PC-3 (cell line): ENCODE measurements around the gene SLC7A10. TPM values are rescaled to one million over a fixed set of nuclear protein-coding genes. Genes with fewer than 3 reads are reported as not detected.

Experiments used
- ATAC-seq: fragments of 200-7000 bp; cut with Tn5 transposase; 2 replicates; pipeline ENCODE4 v1.9.1; 2020; ENCODE audit warnings: mild to moderate bottlenecking, moderate library complexity
- BruUV-seq: library from RNA; stranded (reverse); fragments of 400-500 nt; replicated peaks from 2 replicates; lab custom pipeline; 2021; lab: Mats Ljungman, UMichigan
- CTCF ChIA-PET: fragments of 300-600 bp; sonication (Branson Sonifier 250); formaldehyde crosslinking; loops from one replicate; lab custom pipeline; 2022; ENCODE audit warnings: antibody characterized with exemption; lab: Charles Lee
- POLR2A ChIA-PET: fragments of 300-600 bp; sonication (Branson Sonifier 250); formaldehyde crosslinking; loops from one replicate; lab custom pipeline; 2022; ENCODE audit warnings: antibody characterized with exemption; ENCODE audit not compliant: unreplicated experiment; lab: Charles Lee
- DNase-seq: peaks from one replicate; pipeline ENCODE4 v3.0.0-alpha.2; 2015
- H2AFZ ChIP-seq: fragments of 300-600 bp; sonication (generic); 2 replicates; pipeline ENCODE4 v1.6.0; 2016; ENCODE audit warnings: antibody characterized with exemption, low read length
- H3F3A ChIP-seq: fragments of 300-600 bp; sonication (generic); one replicate; pipeline ENCODE4 v1.6.0; 2017; ENCODE audit warnings: antibody characterized with exemption, low read length, control low read depth, mild to moderate bottlenecking; ENCODE audit not compliant: unreplicated experiment
- H3K27ac ChIP-seq: fragments of 300-600 bp; sonication (generic); 2 replicates; pipeline ENCODE4 v1.5.1; 2016; ENCODE audit warnings: mild to moderate bottlenecking, low read length
- H3K27me3 ChIP-seq: fragments of 300-600 bp; sonication (generic); 2 replicates; pipeline ENCODE4 v1.6.1; 2016; ENCODE audit warnings: low read length, mixed read lengths
- H3K36me3 ChIP-seq: fragments of 300-600 bp; sonication (generic); 2 replicates; pipeline ENCODE4 v1.6.1; 2016; ENCODE audit warnings: low read depth, mixed run types, low read length, mixed read lengths
- H3K4me1 ChIP-seq: fragments of 300-600 bp; sonication (generic); 2 replicates; pipeline ENCODE4 v1.5.1; 2016; ENCODE audit warnings: low read length; ENCODE audit not compliant: insufficient read depth
- H3K4me2 ChIP-seq: fragments of 300-600 bp; sonication (generic); 2 replicates; pipeline ENCODE4 v1.6.0; 2016; ENCODE audit warnings: low read length
- H3K4me3 ChIP-seq: fragments of 300-600 bp; sonication (generic); 2 replicates; pipeline ENCODE4 v1.5.1; 2016; ENCODE audit warnings: mild to moderate bottlenecking, low read length, mixed read lengths
- H3K79me2 ChIP-seq: fragments of 300-600 bp; sonication (generic); 2 replicates; pipeline ENCODE4 v1.6.1; 2017; ENCODE audit warnings: low read length, mixed read lengths
- H3K9ac ChIP-seq: fragments of 300-600 bp; sonication (generic); 2 replicates; pipeline ENCODE4 v1.6.0; 2016; ENCODE audit warnings: mild to moderate bottlenecking, low read length
- H3K9me2 ChIP-seq: fragments of 300-600 bp; sonication (generic); replicated peaks from 2 replicates; pipeline ENCODE4 v1.6.1; 2016; ENCODE audit warnings: mixed run types, low read length, mixed read lengths
- H3K9me3 ChIP-seq: fragments of 300-600 bp; sonication (generic); 2 replicates; pipeline ENCODE4 v1.6.1; 2016; ENCODE audit warnings: low read length, mixed read lengths
- H4K20me1 ChIP-seq: fragments of 300-600 bp; sonication (generic); 2 replicates; pipeline ENCODE4 v1.6.1; 2016; ENCODE audit warnings: low read length, mixed read lengths
- CTCF ChIP-seq: fragments of 300-600 bp; sonication (generic); conservative IDR thresholded peaks from 2 replicates; pipeline ENCODE4 v1.5.1; 2017; ENCODE audit warnings: antibody characterized with exemption, low read depth, mild to moderate bottlenecking, low read length
- EZH2 ChIP-seq: fragments of 300-600 bp; sonication (generic); IDR thresholded peaks from one replicate; pipeline ENCODE4 v1.6.1; 2017; ENCODE audit warnings: antibody characterized with exemption, mild to moderate bottlenecking, low read length; ENCODE audit not compliant: unreplicated experiment
- EZH2phosphoT487 ChIP-seq: fragments of 300-600 bp; sonication (generic); IDR thresholded peaks from 2 replicates; pipeline ENCODE4 v1.6.1; 2018; ENCODE audit warnings: mild to moderate bottlenecking, antibody characterized with exemption, low read length, borderline replicate concordance
- intact Hi-C: fragments of 100-400 bp; cut with micrococcal nuclease; formaldehyde crosslinking; loops from 2 replicates; pipeline ENCODE4 v1.9.0; 2023
- total RNA-seq: library from RNA; depleted of rRNA; stranded (reverse); fragments of >200 nt; gene quantifications from 2 replicates; pipeline ENCODE4 v1.2.3, GENCODE V29; 2014

Gene SLC7A10
- total RNA-seq, 1 experiment from 2014 or later = not detected

GRCh38 chr19:33208904-33209849 lies 16.5 kb downstream of the SLC7A10 start:
- Histone ChIP-seq H3F3A (no peaks in the 10 kb centered on the region), H3K4me3 (no peak overlapping the region), H3K9me3 (no peaks in the 10 kb centered on the region), H3K4me1 (no peaks in the 10 kb centered on the region), H3K79me2 (no peaks in the 10 kb centered on the region), H3K36me3 (no peaks in the 10 kb centered on the region), H2AFZ (no peak overlapping the region), H3K4me2 (no peak overlapping the region), H3K9me2 (no peaks in the 10 kb centered on the region), H3K27me3 (no peaks in the 10 kb centered on the region), H4K20me1 (no peaks in the 10 kb centered on the region), H3K9ac (no peak overlapping the region), H3K27ac (no peak overlapping the region)
- no TSS peak for BruUV-seq
- CTCF ChIA-PET = no interaction called here
- POLR2A ChIA-PET = no interaction called here
- DNase-seq (no peak), ATAC-seq (no peak)
- intact Hi-C loops = no loop called here
- TF ChIP-seq EZH2 (no peak), CTCF (no peak), EZH2phosphoT487 (no peak)

GRCh38 chr19:33208371-33208895 lies 17.2 kb downstream of the SLC7A10 start:
- Histone ChIP-seq H3K4me3 (no peak overlapping the region), H3K9me2 (no peaks in the 10 kb centered on the region), H3K79me2 (no peaks in the 10 kb centered on the region), H3K4me2 (no peak overlapping the region), H2AFZ (no peak overlapping the region), H3K9ac (no peak overlapping the region), H3K36me3 (no peaks in the 10 kb centered on the region), H3K27ac (no peak overlapping the region), H3K9me3 (no peaks in the 10 kb centered on the region), H3F3A (no peaks in the 10 kb centered on the region), H3K27me3 (no peaks in the 10 kb centered on the region), H4K20me1 (no peaks in the 10 kb centered on the region), H3K4me1 (no peaks in the 10 kb centered on the region)
- no peak for DNase-seq
- TF ChIP-seq EZH2 (no peak), CTCF (no peak), EZH2phosphoT487 (no peak)
- POLR2A ChIA-PET = no interaction called here
- CTCF ChIA-PET = no interaction called here
- BruUV-seq = no TSS peak
- ATAC-seq = no peak
- intact Hi-C loops = no loop called here

DNA sequence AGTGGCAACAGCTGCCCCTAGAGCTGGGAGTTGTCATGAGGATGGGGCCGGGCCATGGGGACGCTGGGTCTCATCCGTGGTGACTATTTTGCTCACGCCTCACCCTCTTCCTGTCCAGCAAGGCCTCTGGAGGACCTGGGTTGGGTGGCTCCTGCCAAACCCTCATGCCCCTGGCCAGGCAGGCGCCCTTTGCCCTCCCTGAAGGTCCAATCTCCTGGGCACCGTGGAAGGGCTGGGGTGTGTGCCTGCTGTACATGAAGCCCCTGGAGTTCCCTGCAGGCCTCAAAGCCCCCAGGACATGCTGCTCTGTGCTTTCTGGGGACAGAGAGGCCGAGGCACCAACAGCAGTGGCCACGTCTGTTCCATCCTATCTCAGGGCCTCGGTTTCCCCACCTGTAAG lies 17.7 kb downstream of the SLC7A10 start:
- no peak overlapping the region for H3K9ac ChIP-seq
- H3K4me3 ChIP-seq = no peak overlapping the region
- BruUV-seq = no TSS peak
- H3K27me3 ChIP-seq = no peaks in the 10 kb centered on the region
- H3K9me2 ChIP-seq = no peaks in the 10 kb centered on the region
- no peak overlapping the region for H3K4me2 ChIP-seq
- H3K27ac ChIP-seq = no peak overlapping the region
- POLR2A ChIA-PET = no interaction called here
- H3K9me3 ChIP-seq = no peaks in the 10 kb centered on the region
- no peak overlapping the region for H2AFZ ChIP-seq
- H3K36me3 ChIP-seq = no peaks in the 10 kb centered on the region
- H3F3A ChIP-seq = no peaks in the 10 kb centered on the region
- no peak for TF ChIP-seq EZH2
- TF ChIP-seq CTCF = no peak
- no peak for TF ChIP-seq EZH2phosphoT487
- intact Hi-C loops = no loop called here
- DNase-seq (no peak), ATAC-seq (no peak)
- no peaks in the 10 kb centered on the region for H3K79me2 ChIP-seq
- CTCF ChIA-PET = no interaction called here
- H4K20me1 ChIP-seq = no peaks in the 10 kb centered on the region
- H3K4me1 ChIP-seq = no peaks in the 10 kb centered on the region
